Smooth muscle cell (in vitro differentiated cells): ENCODE results near the gene GADD45GIP1. TPM values are rescaled to one million over a fixed set of nuclear protein-coding genes. Genes with fewer than 3 reads are reported as not detected.

Experiments
- DNase-seq: peaks from one replicate; lab custom pipeline; 2025; ENCODE audit not compliant: unreplicated experiment; lab: John Stamatoyannopoulos, UW
- H2AFZ ChIP-seq: fragments of 200-600 bp; sonication (generic); 2 replicates; pipeline ENCODE4 v1.6.0; 2016; ENCODE audit warnings: antibody characterized with exemption, low read depth, mild to moderate bottlenecking
- H3F3A ChIP-seq: fragments of 200-600 bp; sonication (generic); 2 replicates; pipeline ENCODE4 v1.6.0; 2017; ENCODE audit warnings: antibody characterized with exemption, low read depth
- H3K27ac ChIP-seq: fragments of 200-600 bp; sonication (generic); 2 replicates; pipeline ENCODE4 v1.5.1; 2016; ENCODE audit warnings: low read depth, mild to moderate bottlenecking
- H3K27me3 ChIP-seq: fragments of 200-600 bp; sonication (generic); 2 replicates; pipeline ENCODE4 v1.6.1; 2016; ENCODE audit warnings: low read depth, mild to moderate bottlenecking
- H3K36me3 ChIP-seq: fragments of 200-600 bp; sonication (generic); 2 replicates; pipeline ENCODE4 v1.5.1; 2016; ENCODE audit warnings: low read depth
- H3K4me1 ChIP-seq: fragments of 200-600 bp; sonication (generic); 2 replicates; pipeline ENCODE4 v1.5.1; 2016; ENCODE audit warnings: low read depth
- H3K4me2 ChIP-seq: fragments of 200-600 bp; sonication (generic); 2 replicates; pipeline ENCODE4 v1.6.0; 2016; ENCODE audit warnings: mild to moderate bottlenecking
- H3K4me3 ChIP-seq: fragments of 200-600 bp; sonication (generic); 2 replicates; pipeline ENCODE4 v1.5.1; 2016; ENCODE audit warnings: mild to moderate bottlenecking
- H3K79me2 ChIP-seq: fragments of 200-600 bp; sonication (generic); 2 replicates; pipeline ENCODE4 v1.6.0; 2016; ENCODE audit warnings: low read depth, mild to moderate bottlenecking
- H3K9ac ChIP-seq: fragments of 200-600 bp; sonication (generic); 2 replicates; pipeline ENCODE4 v1.6.0; 2016; ENCODE audit warnings: low read depth
- H3K9me3 ChIP-seq: fragments of 200-600 bp; sonication (generic); replicated peaks from 2 replicates; pipeline ENCODE4 v1.5.1; 2016; ENCODE audit warnings: low read depth
- H4K20me1 ChIP-seq: fragments of 200-600 bp; sonication (generic); 2 replicates; pipeline ENCODE4 v1.6.0; 2016; ENCODE audit warnings: low read depth
- WGBS: methylation state at CpG from one replicate; pipeline ENCODE4 v1.1.7; 2016; ENCODE audit warnings: low lambda C conversion rate; 5-methylcytosine and 5-hydroxymethylcytosine counted together
- polyA plus RNA-seq: library from polyadenylated mRNA; unstranded; fragments of >200 nt; fragmentation: Nextera tagmentation; extraction: Ambion mirVana; gene quantifications from 2 replicates; pipeline ENCODE4 v1.2.1, GENCODE V29; 2016
- total RNA-seq: library from RNA; depleted of rRNA; stranded (reverse); fragments of >200 nt; gene quantifications from 2 replicates; pipeline ENCODE4 v1.2.3, GENCODE V29; 2014
- TF ChIP-seq, protein P1 (sequence below): fragments of 200-600 bp; sonication (generic); IDR thresholded peaks from 2 replicates; pipeline ENCODE4 v1.5.1; 2017; ENCODE audit warnings: borderline replicate concordance, mild to moderate bottlenecking, antibody characterized with exemption; ENCODE audit not compliant: insufficient read depth, poor library complexity, severe bottlenecking

Gene GADD45GIP1
- total and polyA plus RNA-seq, 2 experiments from 2014 or later: 51.5 to 152 TPM

GRCh38 chr19:13001502-13002165 lies 44.6 kb upstream of the GADD45GIP1 start:
- peaks cover 29% of the 10 kb centered on the region for H4K20me1 ChIP-seq
- H3K9me3 ChIP-seq: no peaks in the 10 kb centered on the region
- peaks cover 70% of the 10 kb centered on the region for H3K27me3 ChIP-seq
- H3F3A ChIP-seq: no peaks in the 10 kb centered on the region
- H3K36me3 ChIP-seq: no peaks in the 10 kb centered on the region
- DNase-seq: no peak
- H3K9ac ChIP-seq: no peak overlapping the region
- H3K27ac ChIP-seq: no peak overlapping the region
- no peaks in the 10 kb centered on the region for H3K4me1 ChIP-seq
- 87% methylated on average over 35 of the region's 41 CpGs for WGBS
- no peak overlapping the region for H2AFZ ChIP-seq
- H3K4me2 ChIP-seq: no peak overlapping the region
- no peaks in the 10 kb centered on the region for H3K79me2 ChIP-seq
- no peak overlapping the region for H3K4me3 ChIP-seq
- TF ChIP-seq, protein P1, sequence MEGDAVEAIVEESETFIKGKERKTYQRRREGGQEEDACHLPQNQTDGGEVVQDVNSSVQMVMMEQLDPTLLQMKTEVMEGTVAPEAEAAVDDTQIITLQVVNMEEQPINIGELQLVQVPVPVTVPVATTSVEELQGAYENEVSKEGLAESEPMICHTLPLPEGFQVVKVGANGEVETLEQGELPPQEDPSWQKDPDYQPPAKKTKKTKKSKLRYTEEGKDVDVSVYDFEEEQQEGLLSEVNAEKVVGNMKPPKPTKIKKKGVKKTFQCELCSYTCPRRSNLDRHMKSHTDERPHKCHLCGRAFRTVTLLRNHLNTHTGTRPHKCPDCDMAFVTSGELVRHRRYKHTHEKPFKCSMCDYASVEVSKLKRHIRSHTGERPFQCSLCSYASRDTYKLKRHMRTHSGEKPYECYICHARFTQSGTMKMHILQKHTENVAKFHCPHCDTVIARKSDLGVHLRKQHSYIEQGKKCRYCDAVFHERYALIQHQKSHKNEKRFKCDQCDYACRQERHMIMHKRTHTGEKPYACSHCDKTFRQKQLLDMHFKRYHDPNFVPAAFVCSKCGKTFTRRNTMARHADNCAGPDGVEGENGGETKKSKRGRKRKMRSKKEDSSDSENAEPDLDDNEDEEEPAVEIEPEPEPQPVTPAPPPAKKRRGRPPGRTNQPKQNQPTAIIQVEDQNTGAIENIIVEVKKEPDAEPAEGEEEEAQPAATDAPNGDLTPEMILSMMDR: no peak

- H3K4me3 ChIP-seq: no peak overlapping the region
- H3K4me2 ChIP-seq: no peak overlapping the region
- H3K4me1 ChIP-seq: no peaks in the 10 kb centered on the region
- H3K36me3 ChIP-seq: no peaks in the 10 kb centered on the region
- H2AFZ ChIP-seq: no peak overlapping the region
- WGBS: 89% methylated on average over 19 of the region's 19 CpGs
- no peak overlapping the region for H3K27ac ChIP-seq
- H3K9ac ChIP-seq: no peak overlapping the region
- no peaks in the 10 kb centered on the region for H3F3A ChIP-seq
- peaks cover 70% of the 10 kb centered on the region for H3K27me3 ChIP-seq
- peaks cover 29% of the 10 kb centered on the region for H4K20me1 ChIP-seq
- DNase-seq: no peak
- TF ChIP-seq, protein P1: no peak
- H3K9me3 ChIP-seq: no peaks in the 10 kb centered on the region
- no peaks in the 10 kb centered on the region for H3K79me2 ChIP-seq
Measured at GRCh38 chr19:13001166-13001501, 44.1 kb upstream of the GADD45GIP1 start.

- H3K9ac ChIP-seq: no peak overlapping the region
- no peaks in the 10 kb centered on the region for H3K36me3 ChIP-seq
- no peaks in the 10 kb centered on the region for H3K9me3 ChIP-seq
- no peak overlapping the region for H3K27ac ChIP-seq
- no peaks in the 10 kb centered on the region for H3F3A ChIP-seq
- H3K4me3 ChIP-seq: no peak overlapping the region
- H3K4me1 ChIP-seq: no peaks in the 10 kb centered on the region
- H3K27me3 ChIP-seq: peaks cover 57% of the 10 kb centered on the region
- H3K4me2 ChIP-seq: no peak overlapping the region
- no peak overlapping the region for H2AFZ ChIP-seq
- no peaks in the 10 kb centered on the region for H3K79me2 ChIP-seq
- DNase-seq: no peak
- H4K20me1 ChIP-seq: peaks cover 14% of the 10 kb centered on the region
- WGBS: 88% methylated on average over 32 of the region's 32 CpGs
- TF ChIP-seq, protein P1: no peak
Measured at GRCh38 chr19:12997967-12998940, 41.2 kb upstream of the GADD45GIP1 start.
